Stimulated activated CD8-positive, alpha-beta memory T cell treated with anti-CD3 and anti-CD28 coated beads, Interleukin-12 subunit alpha, Interleukin-12 subunit beta, amount 100 ng/mL, for 24 hours (primary cell): ENCODE results near the gene RNF13.
"Not testable (repeated sequence)": the region's sequence is repeated elsewhere in the genome, so short reads cannot be mapped to it uniquely, and the experiment has no call there.

Experiments
- DNase-seq: peaks from one replicate; pipeline ENCODE4 v3.0.0-alpha.2; 2020; ENCODE audit errors: extremely low read depth

Gene RNF13

GRCh38 chr3:149898771-149899170, 85.8 kb downstream of the RNF13 start:
- DNase-seq, result no peak

GRCh38 chr3:149900322-149900721, 87.3 kb downstream of the RNF13 start:
- no peak for DNase-seq

GRCh38 chr3:149901770-149902169, 88.8 kb downstream of the RNF13 start:
- no peak for DNase-seq

GRCh38 chr3:149902498-149903139, 89.6 kb downstream of the RNF13 start:
- no peak for DNase-seq

GRCh38 chr3:149906036-149906435, 93.0 kb downstream of the RNF13 start:
- DNase-seq, result no peak

- no peak for DNase-seq
Observed at GRCh38 chr3:149908424-149908957, 95.5 kb downstream of the RNF13 start.

GRCh38 chr3:149909923-149910322, 96.9 kb downstream of the RNF13 start:
- DNase-seq, result no peak

GRCh38 chr3:149917124-149917667, 104.2 kb downstream of the RNF13 start:
- no peak for DNase-seq

GRCh38 chr3:149919509-149919908, 106.5 kb downstream of the RNF13 start:
- DNase-seq, result no peak

GRCh38 chr3:149920119-149920518, 107.1 kb downstream of the RNF13 start:
- DNase-seq, result no peak

GRCh38 chr3:149933008-149933407, 120.0 kb downstream of the RNF13 start:
- DNase-seq, result no peak

- no peak for DNase-seq
Observed at GRCh38 chr3:149933858-149934257, 120.8 kb downstream of the RNF13 start.

GRCh38 chr3:149934524-149934923, 121.5 kb downstream of the RNF13 start:
- DNase-seq, result no peak

- DNase-seq, result no peak
Observed at GRCh38 chr3:149936812-149937230, 123.8 kb downstream of the RNF13 start.

- not testable (repeated sequence) for DNase-seq
Observed at GRCh38 chr3:149938392-149939055, 125.5 kb downstream of the RNF13 start.

- no peak for DNase-seq
Observed at GRCh38 chr3:149941186-149941585, 128.2 kb downstream of the RNF13 start.

GRCh38 chr3:149941946-149942345, 128.9 kb downstream of the RNF13 start:
- no peak for DNase-seq

GRCh38 chr3:149942409-149942808, 129.4 kb downstream of the RNF13 start:
- DNase-seq, result no peak

GRCh38 chr3:149943966-149944365, 131.0 kb downstream of the RNF13 start:
- not testable (repeated sequence) for DNase-seq

- no peak for DNase-seq
Observed at GRCh38 chr3:149947231-149947630, 134.2 kb downstream of the RNF13 start.

GRCh38 chr3:149949181-149949580, 136.2 kb downstream of the RNF13 start:
- no peak for DNase-seq

- no peak for DNase-seq
Observed at GRCh38 chr3:149954812-149955211, 141.8 kb downstream of the RNF13 start.

- DNase-seq, result no peak
Observed at GRCh38 chr3:149955449-149955848, 142.4 kb downstream of the RNF13 start.
